ENCODE measurements around the gene NANOS1.
"Not testable (repeated sequence)": the region's sequence is repeated elsewhere in the genome, so short reads cannot be mapped to it uniquely, and the experiment has no call there.

The NANOS1 gene

DNA sequence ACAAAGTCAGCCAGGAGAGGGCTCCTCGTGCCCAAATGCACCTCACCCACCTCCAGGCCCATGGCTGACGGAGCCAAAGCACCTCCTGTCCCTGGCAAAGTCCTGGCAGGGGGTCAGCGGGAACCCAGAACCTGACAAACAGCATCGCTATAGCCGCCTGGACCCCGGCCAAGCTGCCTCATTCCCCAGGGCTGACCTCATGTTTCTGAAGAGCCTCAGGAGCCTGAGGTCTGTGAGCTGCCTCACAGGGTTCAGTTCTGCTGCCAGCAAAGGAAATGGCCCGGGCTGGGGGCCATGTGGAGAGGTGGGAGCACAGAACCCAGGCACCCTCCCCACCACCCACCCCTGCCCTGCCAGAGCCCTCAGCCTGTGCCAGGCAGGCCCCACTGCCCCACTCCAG lies 4.2 kb upstream of the NANOS1 start:
- Mint-ChIP-seq H3K4me3 (no peak overlapping the region), H3K27me3 (no peaks in the 10 kb centered on the region), H3K9me3 (no peaks in the 10 kb centered on the region), H3K4me1 (no peaks in the 10 kb centered on the region), H3K27ac (ENCODE audit: low read depth) (no peak overlapping the region), H3K36me3 (ENCODE audit: insufficient read depth) (peaks cover 3% of the 10 kb centered on the region)
- ATAC-seq (replicated peaks; ENCODE audit: extremely low read depth, poor library complexity, severe bottlenecking) (no peak), DNase-seq (ENCODE audit: low spot score in 2 of 2) (no peak)

DNA sequence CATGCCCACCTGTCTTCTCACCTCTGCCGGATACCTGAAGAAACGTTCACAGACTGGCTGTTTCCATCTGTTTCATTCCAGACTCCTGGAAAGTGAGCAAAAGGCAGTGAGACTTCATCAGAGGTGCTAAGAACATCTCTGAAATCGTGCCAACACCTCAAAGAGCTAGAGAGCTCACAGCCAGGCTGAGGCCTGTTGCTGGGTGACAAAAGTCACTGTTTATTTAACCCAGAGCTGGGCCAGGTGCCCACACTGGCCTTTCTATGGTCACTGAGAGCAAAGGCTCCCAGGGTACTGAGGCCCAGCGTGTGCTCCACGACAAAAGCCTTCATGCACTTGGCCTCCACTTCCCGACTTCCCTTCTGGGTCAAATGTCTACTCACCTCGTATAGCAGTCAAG lies 3.7 kb upstream of the NANOS1 start:
- no peaks in the 10 kb centered on the region for H3K27me3 Mint-ChIP-seq
- no peak overlapping the region for H3K27ac Mint-ChIP-seq (ENCODE audit: low read depth)
- no peaks in the 10 kb centered on the region for H3K4me1 Mint-ChIP-seq

DNA sequence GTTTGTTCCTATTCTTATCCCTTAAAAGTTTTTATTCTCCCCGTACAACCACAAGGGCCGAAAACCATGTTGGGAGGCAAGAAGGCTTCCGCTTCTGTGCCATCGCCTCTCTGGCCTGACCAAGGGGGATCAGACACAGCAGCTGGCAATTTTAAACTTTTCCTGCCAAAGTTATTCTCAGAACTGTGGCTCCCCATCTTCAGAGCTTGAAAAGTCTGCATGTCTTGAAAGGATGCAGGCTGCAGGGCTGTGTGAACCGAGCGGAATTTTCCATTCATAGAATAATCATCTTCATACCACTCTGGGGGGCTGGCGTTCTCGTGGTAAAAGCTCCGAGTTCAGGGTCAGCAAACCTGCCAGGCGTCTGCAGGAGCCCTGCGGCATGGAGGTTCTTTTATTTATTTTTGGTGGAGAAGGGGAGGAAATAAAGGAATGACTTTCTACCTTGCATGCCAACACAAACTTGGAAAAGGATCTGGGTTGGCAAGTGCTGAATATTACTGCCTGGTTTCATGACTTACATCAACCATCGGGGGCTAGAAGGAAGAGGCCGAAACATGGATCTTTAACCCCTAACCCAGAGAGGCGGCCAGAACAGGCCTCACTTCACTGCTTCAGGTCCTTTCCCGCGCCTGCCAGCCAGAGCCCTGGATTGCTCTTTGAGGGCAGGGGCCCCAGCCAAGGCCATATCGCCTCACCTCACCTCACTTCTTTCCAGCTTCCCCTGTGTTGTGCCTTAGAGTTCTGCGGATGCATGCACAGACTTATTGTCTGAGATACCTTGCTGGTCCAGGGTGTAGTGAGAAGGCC lies 3.0 kb upstream of the NANOS1 start:
- Mint-ChIP-seq H3K4me1 (peaks cover 6% of the 10 kb centered on the region), H3K36me3 (ENCODE audit: insufficient read depth) (peaks cover 5% of the 10 kb centered on the region), H3K4me3 (no peak overlapping the region), H3K27me3 (no peaks in the 10 kb centered on the region), H3K27ac (ENCODE audit: low read depth) (no peak overlapping the region), H3K9me3 (no peaks in the 10 kb centered on the region)
- DNase-seq (ENCODE audit: low spot score in 2 of 2) (no peak), ATAC-seq (replicated peaks; ENCODE audit: extremely low read depth, poor library complexity, severe bottlenecking) (no peak)

More for the DNA sequence above, 3.7 kb upstream of the NANOS1 start:
- Mint-ChIP-seq H3K36me3 (ENCODE audit: insufficient read depth) (peaks cover 4% of the 10 kb centered on the region), H3K9me3 (no peaks in the 10 kb centered on the region), H3K4me3 (no peak overlapping the region)
- no peak for DNase-seq (ENCODE audit: low spot score in 2 of 2)
- ATAC-seq (replicated peaks; ENCODE audit: extremely low read depth, poor library complexity, severe bottlenecking), result no peak

DNA sequence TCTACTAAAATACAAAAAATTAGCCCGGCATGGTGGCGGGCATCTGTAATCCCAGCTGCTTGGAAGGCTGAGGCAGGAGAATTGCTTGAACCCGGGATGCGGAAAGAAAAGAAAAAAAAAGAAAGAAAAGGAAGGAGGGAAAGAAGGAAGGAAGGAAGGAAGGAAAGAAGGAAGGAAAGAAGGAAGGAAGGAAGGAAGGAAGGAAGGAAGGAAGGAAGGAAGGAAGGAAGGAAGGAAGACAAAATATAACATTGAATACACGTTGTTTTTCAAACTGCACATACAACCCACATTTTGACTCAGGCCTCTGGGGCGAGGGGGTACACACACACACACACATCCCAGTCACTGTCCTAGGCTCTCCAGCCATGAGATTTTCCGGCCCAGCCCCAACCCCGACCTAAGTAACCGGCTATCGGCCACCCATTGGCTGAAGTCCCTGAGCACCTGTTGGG lies 1.0 kb upstream of the NANOS1 start:
- not testable (repeated sequence) for H3K27me3 Mint-ChIP-seq; H3K27ac Mint-ChIP-seq (ENCODE audit: low read depth); H3K9me3 Mint-ChIP-seq; H3K36me3 Mint-ChIP-seq (ENCODE audit: insufficient read depth); H3K4me1 Mint-ChIP-seq; DNase-seq (ENCODE audit: low spot score in 2 of 2); ATAC-seq (replicated peaks; ENCODE audit: extremely low read depth, poor library complexity, severe bottlenecking)
- H3K4me3 Mint-ChIP-seq, result peak overlapping the region; percentile 82

DNA sequence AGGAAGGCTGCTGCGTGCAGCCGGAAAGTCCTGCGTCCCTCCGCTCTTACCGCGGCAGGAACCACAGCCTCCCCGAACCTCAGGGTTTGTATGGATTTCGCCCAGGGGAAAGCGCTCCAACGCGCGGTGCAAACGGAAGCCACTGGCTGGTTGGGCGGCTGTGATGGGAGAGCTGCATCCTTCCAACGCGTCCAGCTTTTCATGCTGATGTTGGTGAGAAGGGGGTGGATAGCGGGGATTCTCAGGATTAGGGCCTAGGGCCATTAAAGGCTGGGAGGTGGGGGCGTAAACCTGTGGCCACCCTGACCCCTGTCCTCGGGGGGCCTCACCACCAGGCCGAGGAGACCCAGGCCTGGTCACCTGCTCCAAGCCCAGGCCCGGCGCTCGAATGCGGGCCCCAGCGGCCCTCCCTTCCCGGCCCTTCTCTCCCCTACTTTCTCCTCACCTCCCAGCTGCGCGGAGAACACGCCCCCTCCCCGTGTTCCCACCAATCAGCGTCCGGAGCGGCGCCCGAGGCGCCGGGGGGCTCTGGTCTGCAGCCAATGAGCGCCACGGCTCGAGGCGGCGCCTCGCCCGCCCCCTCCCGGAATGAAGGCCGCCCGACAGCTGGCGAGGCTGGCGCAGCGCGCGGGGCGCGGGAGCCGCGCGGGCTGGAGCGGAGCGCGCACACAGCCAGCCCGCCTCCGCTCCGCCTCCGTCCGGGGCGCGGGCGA lies 458 bp upstream of the NANOS1 start:
- ATAC-seq (replicated peaks; ENCODE audit: extremely low read depth, poor library complexity, severe bottlenecking) (peak; percentile 64), DNase-seq (ENCODE audit: low spot score in 2 of 2) (peak; percentile 56 to 60)
- Mint-ChIP-seq H3K4me1 (peaks cover 7% of the 10 kb centered on the region), H3K4me3 (peak overlapping the region; percentile 82), H3K9me3 (no peaks in the 10 kb centered on the region), H3K27ac (ENCODE audit: low read depth) (no peak overlapping the region), H3K36me3 (ENCODE audit: insufficient read depth) (peaks cover 14% of the 10 kb centered on the region), H3K27me3 (no peaks in the 10 kb centered on the region)

DNA sequence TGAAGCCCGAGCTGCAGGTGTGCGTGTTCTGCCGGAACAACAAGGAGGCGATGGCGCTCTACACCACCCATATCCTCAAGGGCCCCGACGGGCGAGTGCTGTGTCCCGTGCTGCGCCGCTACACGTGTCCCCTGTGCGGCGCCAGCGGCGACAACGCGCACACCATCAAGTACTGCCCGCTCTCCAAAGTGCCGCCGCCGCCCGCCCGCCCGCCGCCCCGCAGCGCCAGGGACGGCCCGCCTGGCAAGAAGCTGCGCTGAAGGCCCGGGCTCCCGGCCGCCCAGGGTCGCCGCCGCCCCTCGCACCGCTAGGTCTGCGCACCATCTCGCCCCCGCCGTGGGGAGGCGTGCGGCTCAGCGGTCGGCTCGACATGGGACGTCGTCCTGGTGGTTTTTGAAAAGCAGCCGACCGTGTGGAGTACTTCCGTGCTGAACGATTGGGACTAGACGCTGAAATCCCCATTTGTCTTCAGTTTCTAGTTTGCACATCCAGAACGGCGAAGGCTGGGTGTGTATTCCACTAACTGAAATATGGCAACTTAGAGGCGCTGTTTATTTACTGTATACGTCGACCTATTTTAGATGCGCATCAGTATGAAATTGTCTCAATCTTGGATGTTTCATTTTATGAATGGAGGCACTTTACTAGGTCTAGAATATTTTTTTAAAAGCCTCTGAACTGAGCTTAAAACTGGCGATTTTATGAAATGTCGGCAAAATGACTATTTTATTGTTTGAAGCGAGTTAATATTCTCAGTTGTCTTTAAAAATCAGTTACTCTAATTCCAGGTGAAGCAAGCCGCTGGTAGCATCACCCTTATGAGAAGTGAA lies 1.1 kb downstream of the NANOS1 start:
- H3K36me3 Mint-ChIP-seq (ENCODE audit: insufficient read depth), result peaks cover 21% of the 10 kb centered on the region
- H3K4me1 Mint-ChIP-seq, result peaks cover 7% of the 10 kb centered on the region
- ATAC-seq (replicated peaks; ENCODE audit: extremely low read depth, poor library complexity, severe bottlenecking), result peak; percentile 61
- DNase-seq (ENCODE audit: low spot score in 2 of 2), result no peak
- no peaks in the 10 kb centered on the region for H3K27me3 Mint-ChIP-seq
- peak overlapping the region; percentile 59 for H3K4me3 Mint-ChIP-seq
- H3K27ac Mint-ChIP-seq (ENCODE audit: low read depth), result no peak overlapping the region
- H3K9me3 Mint-ChIP-seq, result no peaks in the 10 kb centered on the region

DNA sequence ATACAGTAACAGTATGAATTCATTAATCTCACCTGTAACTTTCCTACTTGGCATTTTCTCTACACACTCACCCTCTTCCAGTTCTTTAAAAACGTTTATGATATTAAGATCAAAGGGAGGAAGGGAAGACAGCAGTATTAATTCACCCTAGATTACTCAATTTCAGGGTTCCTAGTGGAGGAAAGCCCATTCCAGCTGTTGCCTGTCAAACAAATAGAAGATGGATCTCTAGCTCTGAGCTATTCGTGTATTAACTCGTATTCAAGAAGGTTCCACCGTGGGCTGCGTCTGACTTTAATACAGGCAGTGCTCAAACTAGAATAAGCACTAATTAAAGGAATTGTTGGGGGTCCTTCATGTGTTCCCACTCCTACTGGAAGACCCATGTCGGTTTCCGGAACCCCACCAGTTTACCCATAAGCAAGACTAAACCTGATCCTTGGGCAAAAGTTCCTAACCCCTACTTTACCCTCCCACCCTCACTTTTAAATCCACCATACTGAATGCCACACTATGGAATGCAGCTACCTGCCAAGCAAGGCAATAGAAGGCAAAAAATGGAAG lies 2.1 kb downstream of the NANOS1 start:
- Mint-ChIP-seq H3K27ac (ENCODE audit: low read depth) (no peak overlapping the region), H3K36me3 (ENCODE audit: insufficient read depth) (peaks cover 30% of the 10 kb centered on the region), H3K9me3 (no peaks in the 10 kb centered on the region), H3K4me1 (peaks cover 7% of the 10 kb centered on the region), H3K27me3 (no peaks in the 10 kb centered on the region), H3K4me3 (peak overlapping the region; percentile 59)
- ATAC-seq (replicated peaks; ENCODE audit: extremely low read depth, poor library complexity, severe bottlenecking) (no peak), DNase-seq (ENCODE audit: low spot score in 2 of 2) (no peak)

DNA sequence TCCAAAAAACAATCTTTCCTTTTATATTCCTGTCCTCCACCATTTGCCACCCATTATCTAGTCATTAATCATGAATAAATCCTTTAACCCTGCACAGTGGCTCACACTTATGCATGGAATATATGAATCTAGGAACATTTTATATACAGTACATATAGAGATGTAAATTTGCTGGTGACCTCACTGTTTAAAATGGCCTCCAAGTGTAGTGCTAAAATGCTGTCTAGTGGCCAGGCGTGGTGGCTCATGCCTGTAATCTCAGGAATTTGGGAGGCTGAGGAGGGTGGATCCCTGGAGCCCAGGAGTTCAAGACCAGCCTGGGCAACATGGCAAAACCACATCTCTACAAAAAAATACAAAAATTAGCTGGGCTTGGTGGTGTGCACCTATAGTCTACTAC lies 9.6 kb downstream of the NANOS1 start:
- peaks cover 21% of the 10 kb centered on the region for H3K4me1 Mint-ChIP-seq
- no peak overlapping the region for H3K27ac Mint-ChIP-seq (ENCODE audit: low read depth)
- H3K9me3 Mint-ChIP-seq, result no peaks in the 10 kb centered on the region
- ATAC-seq (replicated peaks; ENCODE audit: extremely low read depth, poor library complexity, severe bottlenecking) (no peak), DNase-seq (ENCODE audit: low spot score in 2 of 2) (no peak)
- no peaks in the 10 kb centered on the region for H3K27me3 Mint-ChIP-seq
- no peak overlapping the region for H3K4me3 Mint-ChIP-seq
- peaks cover 89% of the 10 kb centered on the region for H3K36me3 Mint-ChIP-seq (ENCODE audit: insufficient read depth)

DNA sequence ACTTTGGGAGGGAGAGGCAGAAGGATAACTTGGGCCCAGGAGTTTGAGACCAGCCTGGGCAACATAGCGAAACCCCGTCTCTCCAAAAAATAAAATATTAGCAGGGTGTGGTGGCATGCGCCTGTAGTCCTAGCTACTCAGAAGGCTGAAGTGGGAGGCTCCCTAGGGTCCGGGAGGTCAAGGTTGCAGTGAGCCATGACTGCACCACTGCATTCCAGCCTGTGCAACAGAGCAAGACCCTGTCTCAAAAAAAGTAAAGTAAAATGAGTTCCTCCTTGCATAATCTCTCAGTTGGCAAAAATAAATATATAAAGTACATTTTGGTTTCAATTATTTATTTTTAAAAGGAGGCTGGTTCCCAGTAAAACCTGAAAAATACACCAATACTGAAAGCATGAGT lies 11.8 kb downstream of the NANOS1 start:
- H3K36me3 Mint-ChIP-seq (ENCODE audit: insufficient read depth), result peaks cover 93% of the 10 kb centered on the region

DNA sequence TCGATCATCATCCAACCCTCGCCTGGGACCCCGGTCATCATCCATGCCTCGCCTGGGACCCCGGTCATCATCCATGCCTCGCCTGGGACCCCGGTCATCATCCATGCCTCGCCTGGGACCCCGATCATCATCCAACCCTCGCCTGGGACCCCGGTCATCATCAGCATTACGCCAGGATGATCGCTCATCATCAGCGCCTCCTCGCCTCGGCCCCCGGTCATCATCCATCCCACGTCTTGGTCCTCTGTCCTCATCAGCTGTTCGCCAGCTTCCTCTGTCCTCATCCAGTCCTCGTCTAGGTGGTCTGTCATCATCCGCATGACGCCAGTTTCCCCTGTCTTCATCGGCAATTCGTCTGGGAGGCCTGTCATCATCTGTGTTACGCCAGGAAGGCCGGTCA lies 12.7 kb downstream of the NANOS1 start:
- no peak overlapping the region for H3K4me3 Mint-ChIP-seq
- no peak for DNase-seq (ENCODE audit: low spot score in 2 of 2)
- H3K9me3 Mint-ChIP-seq, result no peaks in the 10 kb centered on the region
- peaks cover 35% of the 10 kb centered on the region for H3K4me1 Mint-ChIP-seq
- no peaks in the 10 kb centered on the region for H3K27me3 Mint-ChIP-seq
- peak overlapping the region; percentile 90 for H3K27ac Mint-ChIP-seq (ENCODE audit: low read depth)
- H3K36me3 Mint-ChIP-seq (ENCODE audit: insufficient read depth), result peaks cover 94% of the 10 kb centered on the region
- ATAC-seq (replicated peaks; ENCODE audit: extremely low read depth, poor library complexity, severe bottlenecking), result no peak

More for the DNA sequence above, 11.8 kb downstream of the NANOS1 start:
- DNase-seq (ENCODE audit: low spot score in 2 of 2) (no peak), ATAC-seq (replicated peaks; ENCODE audit: extremely low read depth, poor library complexity, severe bottlenecking) (no peak)
- no peak overlapping the region for H3K4me3 Mint-ChIP-seq
- H3K27ac Mint-ChIP-seq (ENCODE audit: low read depth), result peak overlapping the region; percentile 90
- no peaks in the 10 kb centered on the region for H3K9me3 Mint-ChIP-seq
- no peaks in the 10 kb centered on the region for H3K27me3 Mint-ChIP-seq
- peaks cover 30% of the 10 kb centered on the region for H3K4me1 Mint-ChIP-seq

DNA sequence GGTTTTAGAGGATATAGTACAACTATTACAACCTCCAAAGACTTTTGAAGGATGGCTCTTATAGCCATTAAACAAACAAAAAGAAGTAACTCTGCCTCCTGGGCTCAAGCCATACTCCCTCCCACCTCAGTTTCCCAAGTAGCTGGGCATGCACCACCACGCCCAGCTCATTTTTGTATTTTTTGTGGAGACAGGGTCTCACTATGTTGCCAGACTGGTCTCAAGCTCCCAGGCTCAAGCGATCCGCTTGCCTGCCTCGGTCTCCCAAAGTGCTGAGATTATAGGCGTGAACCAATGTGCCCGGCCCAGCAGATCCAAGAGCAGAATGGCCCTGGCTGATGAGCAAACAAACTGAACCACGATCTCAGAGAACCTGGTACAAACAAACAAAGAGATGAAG lies 16.0 kb downstream of the NANOS1 start:
- H3K27me3 Mint-ChIP-seq, result no peaks in the 10 kb centered on the region
- H3K4me1 Mint-ChIP-seq, result peaks cover 49% of the 10 kb centered on the region
- DNase-seq (ENCODE audit: low spot score in 2 of 2) (no peak), ATAC-seq (replicated peaks; ENCODE audit: extremely low read depth, poor library complexity, severe bottlenecking) (no peak)
- no peaks in the 10 kb centered on the region for H3K9me3 Mint-ChIP-seq
- no peak overlapping the region for H3K4me3 Mint-ChIP-seq
- peaks cover 95% of the 10 kb centered on the region for H3K36me3 Mint-ChIP-seq (ENCODE audit: insufficient read depth)
- H3K27ac Mint-ChIP-seq (ENCODE audit: low read depth), result peak overlapping the region; percentile 50

DNA sequence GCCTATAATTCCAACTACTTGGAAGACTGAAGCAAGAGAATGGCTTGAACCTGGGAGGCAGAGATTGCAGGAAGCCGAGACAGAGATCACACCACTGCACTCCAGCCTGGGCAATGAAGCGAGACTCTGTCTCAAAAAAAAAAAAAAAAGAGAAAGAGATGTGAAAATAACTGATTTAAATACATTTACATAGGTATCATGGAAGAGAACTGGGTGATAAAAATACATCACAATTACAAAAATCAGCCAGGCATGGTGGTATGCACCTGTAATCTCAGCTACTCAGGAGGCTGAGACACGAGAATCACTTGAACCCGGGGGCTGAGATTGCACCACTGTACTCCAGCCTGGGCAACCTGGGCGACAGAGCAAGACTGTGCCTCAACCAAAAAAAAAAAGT lies 19.8 kb downstream of the NANOS1 start:
- DNase-seq (ENCODE audit: low spot score in 2 of 2) (no peak), ATAC-seq (replicated peaks; ENCODE audit: extremely low read depth, poor library complexity, severe bottlenecking) (no peak)
- no peak overlapping the region for H3K4me3 Mint-ChIP-seq
- no peaks in the 10 kb centered on the region for H3K27me3 Mint-ChIP-seq
- peaks cover 45% of the 10 kb centered on the region for H3K4me1 Mint-ChIP-seq
- no peak overlapping the region for H3K27ac Mint-ChIP-seq (ENCODE audit: low read depth)
- H3K9me3 Mint-ChIP-seq, result no peaks in the 10 kb centered on the region
- peaks cover 97% of the 10 kb centered on the region for H3K36me3 Mint-ChIP-seq (ENCODE audit: insufficient read depth)
